H1 (cell line): ENCODE data around the gene GPR15. TPM values are rescaled to one million over a fixed set of nuclear protein-coding genes. Genes with fewer than 3 reads are reported as not detected.

Experiments
- CTCF ChIA-PET: fragments of 300-600 bp; sonication (Branson Sonifier 250); formaldehyde crosslinking; loops from one replicate; lab custom pipeline; 2021; ENCODE audit not compliant: partially characterized antibody; lab: Charles Lee
- POLR2A ChIA-PET: fragments of 300-600 bp; sonication (Branson Sonifier 250); formaldehyde crosslinking; loops from one replicate; lab custom pipeline; 2021; ENCODE audit warnings: inconsistent platforms; ENCODE audit not compliant: partially characterized antibody; lab: Charles Lee
- DNase-seq, 2 experiments: peaks; one replicate each; pipeline versions ENCODE4 v3.0.0 to v3.0.0-alpha.2; 2010 to 2022; ENCODE audit warnings: low spot score in 2 of 2, low read depth in 1 of 2, mixed read lengths in 1 of 2
- FAIRE-seq: peaks from 2 replicates; lab custom pipeline; 2011; peaks lifted over from hg19 to GRCh38; lab: Jason Lieb, UNC
- H2AFZ ChIP-seq: 2 replicates; pipeline ENCODE4 v1.8.1; 2012; ENCODE audit warnings: low read length, inconsistent platforms
- H2AK5ac ChIP-seq: 2 replicates; pipeline ENCODE4 v1.6.1; 2013; ENCODE audit warnings: low read depth, low read length
- H2BK120ac ChIP-seq: replicated peaks from 2 replicates; pipeline ENCODE3; 2013; ENCODE audit warnings: low read depth, low read length, inconsistent platforms
- H2BK12ac ChIP-seq: 2 replicates; pipeline ENCODE4 v1.6.1; 2013; ENCODE audit warnings: low read depth, low read length
- H2BK15ac ChIP-seq: 2 replicates; pipeline ENCODE4 v1.6.1; 2013; ENCODE audit warnings: low read length
- H2BK20ac ChIP-seq: 2 replicates; pipeline ENCODE4 v1.6.1; 2013; ENCODE audit warnings: low read length
- H2BK5ac ChIP-seq: 2 replicates; pipeline ENCODE4 v1.6.1; 2013; ENCODE audit warnings: low read depth, low read length
- H3K14ac ChIP-seq: 2 replicates; pipeline ENCODE4 v1.6.1; 2013; ENCODE audit warnings: inconsistent platforms; ENCODE audit not compliant: insufficient read length
- H3K18ac ChIP-seq: 2 replicates; pipeline ENCODE4 v1.6.1; 2013; ENCODE audit warnings: low read length; ENCODE audit errors: extremely low read depth
- H3K23ac ChIP-seq: 2 replicates; pipeline ENCODE4 v1.6.1; 2013; ENCODE audit warnings: inconsistent platforms; ENCODE audit not compliant: insufficient read length
- H3K23me2 ChIP-seq: 2 replicates; pipeline ENCODE4 v1.6.1; 2013; ENCODE audit warnings: low read depth, low read length
- H3K27ac ChIP-seq: 2 replicates; pipeline ENCODE4 v1.6.1; 2011; ENCODE audit warnings: low read depth, low read length, inconsistent platforms
- H3K27me3 ChIP-seq, 4 experiments: replicated peaks in 1 of 4; 1 replicate in 1 of 4; 2 replicates in 3 of 4; pipeline versions ENCODE4 v1.6.1 to v1.8.1; 2011 to 2013; ENCODE audit warnings: low read length in 3 of 4, mild to moderate bottlenecking in 3 of 4, inconsistent platforms in 2 of 4, mixed read lengths in 2 of 4, moderate library complexity in 1 of 4; ENCODE audit not compliant: control insufficient read depth in 3 of 4, insufficient read depth in 3 of 4; ENCODE audit errors: extremely low read depth in 1 of 4
- H3K36me3 ChIP-seq, 4 experiments: 2 replicates each; pipeline versions ENCODE4 v1.6.1 to v1.8.1; 2011 to 2013; ENCODE audit warnings: mild to moderate bottlenecking in 4 of 4, low read length in 3 of 4, moderate library complexity in 2 of 4, control low read depth in 1 of 4, inconsistent platforms in 1 of 4; ENCODE audit not compliant: insufficient read depth in 4 of 4, control insufficient read depth in 2 of 4
- H3K4ac ChIP-seq: replicated peaks from 2 replicates; pipeline ENCODE3; 2013; ENCODE audit warnings: low read length, low read depth, mixed read lengths, inconsistent platforms; ENCODE audit not compliant: insufficient read length
- H3K4me1 ChIP-seq, 4 experiments: replicated peaks in 1 of 4; 1 replicate in 1 of 4; 2 replicates in 3 of 4; pipeline versions ENCODE4 v1.6.1 to v1.8.1; 2011 to 2013; ENCODE audit warnings: low read length in 3 of 4, inconsistent platforms in 2 of 4, mixed read lengths in 1 of 4; ENCODE audit not compliant: insufficient read depth in 4 of 4, control insufficient read depth in 3 of 4
- H3K4me2 ChIP-seq, 2 experiments: 2 replicates each; pipeline versions ENCODE4 v1.6.1 to v1.8.1; 2011 to 2013; ENCODE audit warnings: low read depth in 2 of 2, low read length in 2 of 2, control low read depth in 1 of 2, inconsistent platforms in 1 of 2, mild to moderate bottlenecking in 1 of 2; ENCODE audit not compliant: insufficient read depth in 1 of 2
- H3K4me3 ChIP-seq, 4 experiments: fragments of 200-600, 300-600 bp in 1 of 4; sonication (generic), shearing (Covaris generic), sonication (Bioruptor Twin) in 1 of 4; 2 replicates each; pipeline versions ENCODE4 v1.5.1 to v1.8.1; 2011 to 2016; ENCODE audit warnings: low read length in 4 of 4, low read depth in 3 of 4, control low read depth in 2 of 4, inconsistent platforms in 2 of 4, mild to moderate bottlenecking in 2 of 4, mixed read lengths in 1 of 4, moderate library complexity in 1 of 4; ENCODE audit not compliant: insufficient read depth in 2 of 4; ENCODE audit errors: extremely low read depth in 1 of 4
- H3K56ac ChIP-seq: replicated peaks from 2 replicates; pipeline ENCODE3; 2013; ENCODE audit warnings: low read depth, mild to moderate bottlenecking, mixed read lengths, low read length, inconsistent platforms; ENCODE audit not compliant: insufficient read length
- H3K79me1 ChIP-seq: 2 replicates; pipeline ENCODE4 v1.6.1; 2013; ENCODE audit warnings: low read depth, low read length, control low read depth
- H3K79me2 ChIP-seq, 2 experiments: 2 replicates each; pipeline versions ENCODE4 v1.6.1 to v1.8.1; 2012 to 2013; ENCODE audit warnings: low read length in 2 of 2, mild to moderate bottlenecking in 2 of 2, inconsistent platforms in 1 of 2; ENCODE audit not compliant: insufficient read depth in 2 of 2, control insufficient read depth in 1 of 2
- H3K9ac ChIP-seq, 4 experiments: replicated peaks in 1 of 4; 1 replicate in 1 of 4; 2 replicates in 3 of 4; pipeline versions ENCODE4 v1.6.1 to v1.8.1; 2011 to 2013; ENCODE audit warnings: low read depth in 3 of 4, low read length in 3 of 4, control low read depth in 2 of 4, mild to moderate bottlenecking in 2 of 4, moderate library complexity in 2 of 4, inconsistent platforms in 1 of 4; ENCODE audit errors: extremely low read depth in 1 of 4
- H3K9me3 ChIP-seq, 2 experiments: 2 replicates each; pipeline versions ENCODE4 v1.6.1 to v1.8.1; 2012 to 2013; ENCODE audit warnings: mild to moderate bottlenecking in 2 of 2, moderate library complexity in 2 of 2, control low read depth in 1 of 2, inconsistent platforms in 1 of 2, low read depth in 1 of 2, low read length in 1 of 2, mixed read lengths in 1 of 2; ENCODE audit not compliant: insufficient read depth in 2 of 2
- H4K20me1 ChIP-seq, 2 experiments: replicated peaks in 1 of 2; 2 replicates each; pipeline versions ENCODE3 to v1.8.1; 2011 to 2013; ENCODE audit warnings: inconsistent platforms in 2 of 2, low read length in 2 of 2, mild to moderate bottlenecking in 1 of 2; ENCODE audit not compliant: insufficient read depth in 2 of 2, control insufficient read depth in 1 of 2
- H4K5ac ChIP-seq: 2 replicates; pipeline ENCODE4 v1.6.1; 2013; ENCODE audit warnings: low read length, low read depth, mixed read lengths, inconsistent platforms; ENCODE audit not compliant: insufficient read length
- H4K8ac ChIP-seq: 2 replicates; pipeline ENCODE4 v1.8.0; 2013; ENCODE audit warnings: mild to moderate bottlenecking, moderate library complexity, low read length, inconsistent platforms; ENCODE audit not compliant: insufficient read depth; ENCODE audit errors: extremely low read depth
- H4K91ac ChIP-seq: replicated peaks from 2 replicates; pipeline ENCODE3; 2013; ENCODE audit warnings: low read length, mixed read lengths, inconsistent platforms; ENCODE audit not compliant: insufficient read length
- POLR2A ChIP-seq, 2 experiments: IDR thresholded peaks; 1 replicate in 1 of 2; 2 replicates in 1 of 2; pipeline ENCODE4 v1.6.1; 2011; ENCODE audit warnings: low read depth in 2 of 2, low read length in 2 of 2, mild to moderate bottlenecking in 2 of 2; ENCODE audit errors: control extremely low read depth in 1 of 2
- WGBS, 2 experiments: shearing (Covaris generic) in 1 of 2; methylation state at CpG; one replicate each; pipeline versions ENCODE4 v1.1.6 to v1.1.7; 2013 to 2015; ENCODE audit warnings: low lambda C conversion rate in 2 of 2, mixed read lengths in 2 of 2, inconsistent platforms in 1 of 2, low coverage in 1 of 2, missing lambda C conversion rate in 1 of 2; ENCODE audit not compliant: insufficient replicate concordance in 2 of 2, insufficient coverage in 1 of 2, insufficient read length in 1 of 2; ENCODE audit errors: extremely low coverage in 1 of 2, missing lambda C conversion rate in 1 of 2; 5-methylcytosine and 5-hydroxymethylcytosine counted together
- polyA plus RNA-seq, 7 experiments: library from polyadenylated mRNA; depleted of rRNA in 3 of 7; stranded (reverse) in 5 of 7; unstranded in 2 of 7; fragments of >200 nt in 5 of 7; fragments of 200-250 nt in 2 of 7; gene quantifications; 1 replicate in 5 of 7; 2 replicates in 1 of 7; 4 replicates in 1 of 7; pipeline versions ENCODE4 v1.2.1 to v1.2.3, GENCODE V29; 2011 to 2013; ENCODE audit warnings: missing spikeins in 2 of 7, mixed read lengths in 2 of 7
- total RNA-seq: library from RNA; stranded (reverse); fragmentation: NEBNext Ultra II Directional; extraction: Animal tissue kit (Norgen Biotek cat#: 25700); gene quantifications from 2 replicates; pipeline ENCODE4 v1.2.1, GENCODE V29; 2021
- TF ChIP-seq, protein P1 (sequence below), 3 experiments: IDR thresholded peaks; 1 replicate in 2 of 3; 2 replicates in 1 of 3; pipeline versions ENCODE4 v1.5.1 to v1.6.1; 2011; ENCODE audit warnings: low read length in 3 of 3, mild to moderate bottlenecking in 3 of 3, inconsistent platforms in 2 of 3, low read depth in 1 of 3, moderate library complexity in 1 of 3; ENCODE audit not compliant: insufficient read depth in 1 of 3; ENCODE audit errors: control extremely low read depth in 1 of 3
- TF ChIP-seq, protein P2 (sequence below): IDR thresholded peaks from 2 replicates; pipeline ENCODE4 v1.6.1; 2012; ENCODE audit warnings: low read length, inconsistent platforms
- TF ChIP-seq, protein P3 (sequence below): IDR thresholded peaks from 2 replicates; pipeline ENCODE4 v1.6.1; 2011; ENCODE audit warnings: low read length, improper control_type of control experiment

Gene GPR15
- total and polyA plus RNA-seq, 2 of the 8 experiments (the other 6 are each of a cell fraction or from before 2014, with no cell fraction given) = not detected

DNA sequence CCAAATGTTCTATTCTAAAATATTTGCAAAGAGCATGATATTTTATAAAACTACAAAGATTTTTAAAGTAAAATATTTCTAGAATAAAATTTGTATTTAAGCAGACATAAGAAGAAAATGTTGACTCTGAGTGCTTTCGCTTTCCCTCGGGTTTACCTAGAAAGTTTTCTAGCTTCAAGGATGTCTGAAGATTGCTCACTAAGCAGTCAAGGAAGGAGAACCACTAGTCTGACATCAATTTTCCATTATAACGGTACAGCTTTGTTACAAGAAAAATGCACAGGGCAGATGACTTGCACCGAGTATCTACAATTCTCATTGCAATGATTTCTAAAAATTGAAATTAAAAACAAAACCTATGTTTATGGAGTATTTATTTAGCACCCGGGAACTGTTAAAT is 14.2 kb downstream of the GPR15 start:
- Histone ChIP-seq H2AK5ac (no peak overlapping the region), H3K36me3 (no peaks in the 10 kb centered on the region), H4K91ac (no peak overlapping the region), H3K27me3 (no peaks in the 10 kb centered on the region), H4K8ac (no peak overlapping the region), H3K23me2 (no peaks in the 10 kb centered on the region), H3K23ac (no peak overlapping the region), H2BK15ac (no peak overlapping the region), H3K9me3 (no peaks in the 10 kb centered on the region), H2BK5ac (no peak overlapping the region), H3K4me2 (no peak overlapping the region), H3K18ac (no peak overlapping the region), H3K9ac (no peak overlapping the region), H4K5ac (no peak overlapping the region), H3K4ac (no peak overlapping the region), H3K14ac (no peak overlapping the region), H3K4me1 (peaks cover 0 to 2% (median 0%) of the 10 kb centered on the region in 4 experiments; a peak in 1 of 7 replicates), H3K79me1 (no peaks in the 10 kb centered on the region), H2BK12ac (no peak overlapping the region), H3K56ac (no peak overlapping the region)
- DNase-seq (no peak), FAIRE-seq (no peak)
- CTCF ChIA-PET = interaction anchor here (1.1 kb wide), 1 partner anchor 56 kb away, joined by 4 read pairs; no protein-coding TSS in a partner anchor
- WGBS, 2 experiments = 91% methylated on average over 5 of the region's 5 CpGs; no CpG with 5 or more reads in 1 of the 2 experiments
- POLR2A ChIA-PET = no interaction called here
- TF ChIP-seq, protein P1, sequence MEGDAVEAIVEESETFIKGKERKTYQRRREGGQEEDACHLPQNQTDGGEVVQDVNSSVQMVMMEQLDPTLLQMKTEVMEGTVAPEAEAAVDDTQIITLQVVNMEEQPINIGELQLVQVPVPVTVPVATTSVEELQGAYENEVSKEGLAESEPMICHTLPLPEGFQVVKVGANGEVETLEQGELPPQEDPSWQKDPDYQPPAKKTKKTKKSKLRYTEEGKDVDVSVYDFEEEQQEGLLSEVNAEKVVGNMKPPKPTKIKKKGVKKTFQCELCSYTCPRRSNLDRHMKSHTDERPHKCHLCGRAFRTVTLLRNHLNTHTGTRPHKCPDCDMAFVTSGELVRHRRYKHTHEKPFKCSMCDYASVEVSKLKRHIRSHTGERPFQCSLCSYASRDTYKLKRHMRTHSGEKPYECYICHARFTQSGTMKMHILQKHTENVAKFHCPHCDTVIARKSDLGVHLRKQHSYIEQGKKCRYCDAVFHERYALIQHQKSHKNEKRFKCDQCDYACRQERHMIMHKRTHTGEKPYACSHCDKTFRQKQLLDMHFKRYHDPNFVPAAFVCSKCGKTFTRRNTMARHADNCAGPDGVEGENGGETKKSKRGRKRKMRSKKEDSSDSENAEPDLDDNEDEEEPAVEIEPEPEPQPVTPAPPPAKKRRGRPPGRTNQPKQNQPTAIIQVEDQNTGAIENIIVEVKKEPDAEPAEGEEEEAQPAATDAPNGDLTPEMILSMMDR (IDR thresholded peaks at IDR 0.05; ENCODE audit: control extremely low read depth in 1 of 3, insufficient read depth in 1 of 3, low read depth in 1 of 3, low read length in 3 of 3) = no peak
- TF ChIP-seq POLR2A (IDR thresholded peaks at IDR 0.05; ENCODE audit: control extremely low read depth in 1 of 2, low read depth in 2 of 2, low read length in 2 of 2) = no peak
- TF ChIP-seq, protein P2, sequence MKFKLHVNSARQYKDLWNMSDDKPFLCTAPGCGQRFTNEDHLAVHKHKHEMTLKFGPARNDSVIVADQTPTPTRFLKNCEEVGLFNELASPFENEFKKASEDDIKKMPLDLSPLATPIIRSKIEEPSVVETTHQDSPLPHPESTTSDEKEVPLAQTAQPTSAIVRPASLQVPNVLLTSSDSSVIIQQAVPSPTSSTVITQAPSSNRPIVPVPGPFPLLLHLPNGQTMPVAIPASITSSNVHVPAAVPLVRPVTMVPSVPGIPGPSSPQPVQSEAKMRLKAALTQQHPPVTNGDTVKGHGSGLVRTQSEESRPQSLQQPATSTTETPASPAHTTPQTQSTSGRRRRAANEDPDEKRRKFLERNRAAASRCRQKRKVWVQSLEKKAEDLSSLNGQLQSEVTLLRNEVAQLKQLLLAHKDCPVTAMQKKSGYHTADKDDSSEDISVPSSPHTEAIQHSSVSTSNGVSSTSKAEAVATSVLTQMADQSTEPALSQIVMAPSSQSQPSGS = no peak
- TF ChIP-seq, protein P3, sequence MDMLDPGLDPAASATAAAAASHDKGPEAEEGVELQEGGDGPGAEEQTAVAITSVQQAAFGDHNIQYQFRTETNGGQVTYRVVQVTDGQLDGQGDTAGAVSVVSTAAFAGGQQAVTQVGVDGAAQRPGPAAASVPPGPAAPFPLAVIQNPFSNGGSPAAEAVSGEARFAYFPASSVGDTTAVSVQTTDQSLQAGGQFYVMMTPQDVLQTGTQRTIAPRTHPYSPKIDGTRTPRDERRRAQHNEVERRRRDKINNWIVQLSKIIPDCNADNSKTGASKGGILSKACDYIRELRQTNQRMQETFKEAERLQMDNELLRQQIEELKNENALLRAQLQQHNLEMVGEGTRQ = no peak
- TF ChIP-seq, all 59 proteins: peak for 0
- no peaks in the 10 kb centered on the region for H4K20me1 ChIP-seq
- no peaks in the 10 kb centered on the region for H3K79me2 ChIP-seq
- no peak overlapping the region for H2BK20ac ChIP-seq
- no peak overlapping the region for H3K27ac ChIP-seq
- H2BK120ac ChIP-seq = no peak overlapping the region
- H2AFZ ChIP-seq = no peak overlapping the region
- no peak overlapping the region for H3K4me3 ChIP-seq
